Nephron (organoid): ENCODE data around the gene WDR64.
"Not testable (repeated sequence)": the region's sequence is repeated elsewhere in the genome, so short reads cannot be mapped to it uniquely, and the experiment has no call there.

ENCODE experiments used
- H3K27ac Mint-ChIP-seq, 3 experiments: 2 replicates each; pipeline ENCODE4 v1.8.0; 2020; ENCODE audit warnings: mixed read lengths in 3 of 3, mild to moderate bottlenecking in 2 of 3, moderate library complexity in 1 of 3
- H3K27me3 Mint-ChIP-seq: 2 replicates; pipeline ENCODE4 v1.8.0; 2021; ENCODE audit warnings: low read depth, mild to moderate bottlenecking, moderate library complexity, mixed read lengths
- H3K36me3 Mint-ChIP-seq: 2 replicates; pipeline ENCODE4 v1.8.0; 2020; ENCODE audit warnings: low read depth, mixed read lengths
- H3K4me1 Mint-ChIP-seq: 2 replicates; pipeline ENCODE4 v1.8.0; 2020; ENCODE audit warnings: mixed read lengths
- H3K4me3 Mint-ChIP-seq, 3 experiments: 2 replicates each; pipeline ENCODE4 v1.8.0; 2020; ENCODE audit warnings: mild to moderate bottlenecking in 3 of 3, mixed read lengths in 3 of 3, moderate library complexity in 2 of 3
- H3K9me3 Mint-ChIP-seq: 2 replicates; pipeline ENCODE4 v1.8.0; 2020; ENCODE audit warnings: mixed read lengths
- TF ChIP-seq, protein P1 (sequence below), 3 experiments: fragments of 200-600 bp; sonication (generic); IDR thresholded peaks; one replicate each; pipeline ENCODE4 v1.5.0; 2021; ENCODE audit warnings: antibody characterized with exemption in 3 of 3; ENCODE audit not compliant: unreplicated experiment in 3 of 3

WDR64 gene

GRCh38 chr1:241654019-241654418 is 1.9 kb downstream of the WDR64 start:
- Mint-ChIP-seq H3K27ac (peak overlapping the region in 2 of 3 experiments; percentile 10 to 11), H3K9me3 (no peaks in the 10 kb centered on the region), H3K36me3 (no peaks in the 10 kb centered on the region), H3K4me3 (no peak overlapping the region), H3K4me1 (peaks cover 9% of the 10 kb centered on the region), H3K27me3 (no peaks in the 10 kb centered on the region)
- TF ChIP-seq, protein P1, sequence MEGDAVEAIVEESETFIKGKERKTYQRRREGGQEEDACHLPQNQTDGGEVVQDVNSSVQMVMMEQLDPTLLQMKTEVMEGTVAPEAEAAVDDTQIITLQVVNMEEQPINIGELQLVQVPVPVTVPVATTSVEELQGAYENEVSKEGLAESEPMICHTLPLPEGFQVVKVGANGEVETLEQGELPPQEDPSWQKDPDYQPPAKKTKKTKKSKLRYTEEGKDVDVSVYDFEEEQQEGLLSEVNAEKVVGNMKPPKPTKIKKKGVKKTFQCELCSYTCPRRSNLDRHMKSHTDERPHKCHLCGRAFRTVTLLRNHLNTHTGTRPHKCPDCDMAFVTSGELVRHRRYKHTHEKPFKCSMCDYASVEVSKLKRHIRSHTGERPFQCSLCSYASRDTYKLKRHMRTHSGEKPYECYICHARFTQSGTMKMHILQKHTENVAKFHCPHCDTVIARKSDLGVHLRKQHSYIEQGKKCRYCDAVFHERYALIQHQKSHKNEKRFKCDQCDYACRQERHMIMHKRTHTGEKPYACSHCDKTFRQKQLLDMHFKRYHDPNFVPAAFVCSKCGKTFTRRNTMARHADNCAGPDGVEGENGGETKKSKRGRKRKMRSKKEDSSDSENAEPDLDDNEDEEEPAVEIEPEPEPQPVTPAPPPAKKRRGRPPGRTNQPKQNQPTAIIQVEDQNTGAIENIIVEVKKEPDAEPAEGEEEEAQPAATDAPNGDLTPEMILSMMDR (IDR thresholded peaks at IDR 0.05; ENCODE audit: unreplicated experiment in 3 of 3) = no peak

DNA sequence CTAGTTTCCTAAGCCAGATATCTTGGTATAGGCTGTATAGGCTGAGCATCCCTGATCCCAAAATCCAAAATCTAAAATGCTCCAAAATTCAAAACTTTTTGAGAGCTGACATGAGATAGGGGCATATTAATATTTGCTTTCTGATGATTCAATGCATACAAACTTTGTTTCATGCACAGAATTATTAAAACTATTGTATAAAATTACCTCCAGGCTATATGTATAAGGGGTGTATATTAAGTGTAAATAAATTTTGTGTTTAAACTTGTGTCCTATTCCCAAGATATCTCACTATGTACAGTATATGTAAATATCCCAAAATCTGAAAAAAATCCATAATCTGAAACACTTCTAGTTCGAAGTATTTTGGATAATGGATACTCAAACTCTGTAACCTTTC is 2.6 kb downstream of the WDR64 start:
- Mint-ChIP-seq H3K36me3 (no peaks in the 10 kb centered on the region), H3K27ac (peak overlapping the region in 1 of 3 experiments; percentile 11), H3K27me3 (no peaks in the 10 kb centered on the region), H3K4me1 (peaks cover 9% of the 10 kb centered on the region), H3K9me3 (no peaks in the 10 kb centered on the region), H3K4me3 (no peak overlapping the region)
- TF ChIP-seq, protein P1 (IDR thresholded peaks at IDR 0.05; ENCODE audit: unreplicated experiment in 3 of 3) = no peak

DNA sequence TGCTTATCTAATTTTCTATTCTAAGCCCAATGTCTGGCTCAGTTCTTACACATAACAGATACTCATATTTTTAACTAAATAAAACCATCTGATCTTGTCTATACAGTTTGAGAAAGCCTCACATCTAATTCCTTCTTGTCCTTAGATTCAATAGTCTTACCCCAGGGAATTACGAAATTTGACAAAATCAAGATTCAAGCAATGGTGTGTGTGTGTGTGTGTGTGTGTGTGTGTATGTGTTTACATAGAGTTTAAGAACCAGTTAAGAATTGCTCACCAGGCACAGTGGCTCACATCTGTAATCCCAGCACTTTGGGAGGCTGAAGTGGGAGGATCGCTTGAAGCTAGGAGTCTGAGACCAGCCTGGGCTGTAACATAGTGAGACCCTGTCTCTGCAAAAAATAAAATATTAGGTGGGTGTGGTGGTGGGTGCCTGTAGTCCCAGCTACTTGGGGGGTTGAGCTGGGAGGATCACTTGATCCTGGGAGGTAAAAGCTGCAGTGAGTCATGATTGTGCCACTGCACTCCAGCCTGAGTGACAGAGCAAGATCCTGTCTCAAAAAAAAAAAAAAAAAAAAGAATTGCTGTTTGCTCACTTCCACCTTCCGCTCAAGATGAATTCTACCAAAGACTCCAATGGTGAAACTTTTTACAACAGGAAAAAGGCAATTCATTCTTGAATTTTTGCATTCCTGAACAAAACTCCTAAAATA is 6.2 kb downstream of the WDR64 start:
- Mint-ChIP-seq H3K36me3 (no peaks in the 10 kb centered on the region), H3K4me3 (no peak overlapping the region), H3K4me1 (peaks cover 9% of the 10 kb centered on the region), H3K27ac (no peak overlapping the region), H3K9me3 (no peaks in the 10 kb centered on the region), H3K27me3 (no peaks in the 10 kb centered on the region)
- TF ChIP-seq, protein P1 (IDR thresholded peaks at IDR 0.05; ENCODE audit: unreplicated experiment in 3 of 3) = no peak

- not testable (repeated sequence) for H3K9me3 Mint-ChIP-seq, H3K4me3 Mint-ChIP-seq, H3K4me1 Mint-ChIP-seq, H3K36me3 Mint-ChIP-seq, H3K27ac Mint-ChIP-seq, H3K27me3 Mint-ChIP-seq
Measured at GRCh38 chr1:241659016-241659415, 6.9 kb downstream of the WDR64 start.

DNA sequence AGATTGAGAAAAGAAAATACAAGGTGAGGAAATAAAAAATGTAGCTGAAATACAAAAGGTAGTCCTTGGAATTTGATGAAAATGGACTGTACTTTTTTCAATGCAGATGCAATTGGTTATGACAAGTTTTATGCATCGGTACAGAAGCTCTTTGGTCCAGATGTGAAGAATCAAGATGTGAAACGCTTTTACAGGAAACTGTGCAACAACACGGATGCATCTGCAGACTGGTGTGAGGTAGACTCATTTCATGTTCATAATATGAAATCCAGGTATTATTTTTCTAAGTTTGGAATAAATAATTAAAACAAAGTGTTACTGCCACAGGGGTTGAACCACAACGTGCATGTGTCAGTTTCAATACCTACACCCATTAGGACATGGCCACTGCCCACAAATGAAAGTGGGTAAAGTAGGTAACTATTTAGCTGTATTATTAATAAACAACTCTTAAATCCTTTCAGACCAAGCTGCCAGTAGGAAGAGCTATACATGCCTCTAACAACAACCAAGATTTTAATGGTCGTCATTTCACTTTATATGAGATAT is 8.4 kb downstream of the WDR64 start:
- H3K27me3 Mint-ChIP-seq = no peaks in the 10 kb centered on the region
- H3K4me1 Mint-ChIP-seq = no peaks in the 10 kb centered on the region
- TF ChIP-seq, protein P1 (IDR thresholded peaks at IDR 0.05; ENCODE audit: unreplicated experiment in 3 of 3) = no peak
- no peak overlapping the region for H3K27ac Mint-ChIP-seq
- no peak overlapping the region for H3K4me3 Mint-ChIP-seq
- H3K9me3 Mint-ChIP-seq = no peaks in the 10 kb centered on the region
- no peaks in the 10 kb centered on the region for H3K36me3 Mint-ChIP-seq

- no peaks in the 10 kb centered on the region for H3K4me1 Mint-ChIP-seq
- H3K9me3 Mint-ChIP-seq = no peaks in the 10 kb centered on the region
- TF ChIP-seq, protein P1 (IDR thresholded peaks at IDR 0.05; ENCODE audit: unreplicated experiment in 3 of 3) = no peak
- H3K4me3 Mint-ChIP-seq = no peak overlapping the region
- H3K27me3 Mint-ChIP-seq = no peaks in the 10 kb centered on the region
- H3K27ac Mint-ChIP-seq = no peak overlapping the region
- H3K36me3 Mint-ChIP-seq = no peaks in the 10 kb centered on the region
Measured at GRCh38 chr1:241666419-241666818, 14.3 kb downstream of the WDR64 start.
